DOHH2 (cell line): ENCODE data around the gene MAP1B.

Experiments
- H3F3A ChIP-seq: fragments of 200-600 bp; sonication (generic), shearing (Covaris generic); 2 replicates; pipeline ENCODE4 v1.6.0; 2016; ENCODE audit warnings: antibody characterized with exemption, mild to moderate bottlenecking; ENCODE audit not compliant: control insufficient read depth, insufficient read depth
- H3K27ac ChIP-seq: fragments of 200-600 bp; sonication (generic); 2 replicates; pipeline ENCODE4 v1.5.1; 2014; ENCODE audit warnings: low read depth, mild to moderate bottlenecking, low read length, moderate library complexity
- H3K27me3 ChIP-seq: fragments of 200-600 bp; sonication (generic); 2 replicates; pipeline ENCODE4 v1.6.1; 2014; ENCODE audit warnings: mild to moderate bottlenecking, low read length, mixed read lengths; ENCODE audit not compliant: control insufficient read depth
- H3K36me3 ChIP-seq: fragments of 200-600 bp; sonication (generic); 2 replicates; pipeline ENCODE4 v1.6.1; 2014; ENCODE audit warnings: mild to moderate bottlenecking, low read length, moderate library complexity, mixed read lengths; ENCODE audit not compliant: control insufficient read depth
- H3K4me1 ChIP-seq: fragments of 200-600 bp; sonication (generic); 2 replicates; pipeline ENCODE4 v1.6.1; 2014; ENCODE audit warnings: mild to moderate bottlenecking, low read length, mixed read lengths; ENCODE audit not compliant: control insufficient read depth
- H3K4me2 ChIP-seq: fragments of 200-600 bp; sonication (generic); 2 replicates; pipeline ENCODE4 v1.6.0; 2014; ENCODE audit warnings: mild to moderate bottlenecking, low read length, moderate library complexity
- H3K4me3 ChIP-seq: fragments of 200-600 bp; sonication (generic); 2 replicates; pipeline ENCODE4 v1.5.1; 2014; ENCODE audit warnings: mild to moderate bottlenecking, low read length, mixed read lengths
- H3K79me2 ChIP-seq: fragments of 200-600 bp; sonication (generic); 2 replicates; pipeline ENCODE4 v1.6.1; 2014; ENCODE audit warnings: mild to moderate bottlenecking, low read length, mixed read lengths; ENCODE audit not compliant: control insufficient read depth
- H3K9me2 ChIP-seq: fragments of 200-600 bp; sonication (generic); replicated peaks from 2 replicates; pipeline ENCODE4 v1.6.1; 2014; ENCODE audit warnings: mild to moderate bottlenecking, low read length, mixed read lengths; ENCODE audit not compliant: control insufficient read depth
- H3K9me3 ChIP-seq: fragments of 200-600 bp; sonication (generic); 2 replicates; pipeline ENCODE4 v1.6.1; 2014; ENCODE audit warnings: antibody characterized with exemption, low read length, mixed read lengths; ENCODE audit not compliant: control insufficient read depth, insufficient read depth
- H4K20me1 ChIP-seq: fragments of 200-600 bp; sonication (generic); 2 replicates; pipeline ENCODE4 v1.6.0; 2014; ENCODE audit warnings: low read depth, mild to moderate bottlenecking, antibody characterized with exemption, low read length, moderate library complexity; ENCODE audit not compliant: control insufficient read depth, insufficient read depth
- EZH2phosphoT487 ChIP-seq: fragments of 200-600 bp; sonication (generic); IDR thresholded peaks from 2 replicates; pipeline ENCODE4 v1.6.1; 2017; ENCODE audit warnings: borderline replicate concordance, mild to moderate bottlenecking, antibody characterized with exemption, low read length, moderate library complexity, mixed read lengths
- TF ChIP-seq, protein P1 (sequence below): fragments of 200-600 bp; sonication (generic); IDR thresholded peaks from one replicate; pipeline ENCODE4 v1.5.1; 2014; ENCODE audit warnings: antibody characterized with exemption, mild to moderate bottlenecking, low read depth, low read length; ENCODE audit not compliant: poor library complexity, severe bottlenecking

Gene MAP1B

DNA sequence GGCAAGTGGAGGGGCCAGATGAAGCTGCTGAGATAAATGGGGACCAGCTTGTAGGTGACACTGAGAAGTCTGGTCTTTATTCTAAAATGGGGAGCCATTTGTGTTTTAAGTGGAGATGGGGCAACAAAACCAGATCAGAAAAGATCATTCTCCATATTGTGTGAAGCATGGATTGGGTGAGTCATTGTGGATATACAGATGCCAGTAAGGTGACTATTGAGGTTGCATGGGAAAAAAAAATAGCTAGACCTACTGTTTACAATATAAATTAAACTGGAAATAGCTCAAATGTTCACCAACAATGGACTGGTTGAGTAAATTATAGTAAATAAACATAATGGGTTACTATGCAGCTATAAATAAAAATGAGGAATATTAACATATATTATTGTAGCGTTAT lies 5.4 kb upstream of the MAP1B start:
- H3K4me1 ChIP-seq: no peaks in the 10 kb centered on the region
- H3F3A ChIP-seq: no peaks in the 10 kb centered on the region
- peaks cover 3% of the 10 kb centered on the region; the same call in 1 of the 2 replicates for H3K27me3 ChIP-seq
- H3K9me2 ChIP-seq: no peaks in the 10 kb centered on the region
- H3K4me2 ChIP-seq: no peak overlapping the region
- no peaks in the 10 kb centered on the region for H3K79me2 ChIP-seq
- TF ChIP-seq, protein P1, sequence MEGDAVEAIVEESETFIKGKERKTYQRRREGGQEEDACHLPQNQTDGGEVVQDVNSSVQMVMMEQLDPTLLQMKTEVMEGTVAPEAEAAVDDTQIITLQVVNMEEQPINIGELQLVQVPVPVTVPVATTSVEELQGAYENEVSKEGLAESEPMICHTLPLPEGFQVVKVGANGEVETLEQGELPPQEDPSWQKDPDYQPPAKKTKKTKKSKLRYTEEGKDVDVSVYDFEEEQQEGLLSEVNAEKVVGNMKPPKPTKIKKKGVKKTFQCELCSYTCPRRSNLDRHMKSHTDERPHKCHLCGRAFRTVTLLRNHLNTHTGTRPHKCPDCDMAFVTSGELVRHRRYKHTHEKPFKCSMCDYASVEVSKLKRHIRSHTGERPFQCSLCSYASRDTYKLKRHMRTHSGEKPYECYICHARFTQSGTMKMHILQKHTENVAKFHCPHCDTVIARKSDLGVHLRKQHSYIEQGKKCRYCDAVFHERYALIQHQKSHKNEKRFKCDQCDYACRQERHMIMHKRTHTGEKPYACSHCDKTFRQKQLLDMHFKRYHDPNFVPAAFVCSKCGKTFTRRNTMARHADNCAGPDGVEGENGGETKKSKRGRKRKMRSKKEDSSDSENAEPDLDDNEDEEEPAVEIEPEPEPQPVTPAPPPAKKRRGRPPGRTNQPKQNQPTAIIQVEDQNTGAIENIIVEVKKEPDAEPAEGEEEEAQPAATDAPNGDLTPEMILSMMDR: no peak
- no peak for TF ChIP-seq EZH2phosphoT487
- no peak overlapping the region for H3K4me3 ChIP-seq
- H4K20me1 ChIP-seq: no peaks in the 10 kb centered on the region
- H3K9me3 ChIP-seq: no peaks in the 10 kb centered on the region
- H3K36me3 ChIP-seq: no peaks in the 10 kb centered on the region
- no peak overlapping the region for H3K27ac ChIP-seq

GRCh38 chr5:72106817-72107130 lies 501 bp upstream of the MAP1B start:
- H3K4me2 ChIP-seq: no peak overlapping the region
- H3K27me3 ChIP-seq: peaks cover 3% of the 10 kb centered on the region; the same call in 1 of the 2 replicates
- no peaks in the 10 kb centered on the region for H3K9me2 ChIP-seq
- H3K4me1 ChIP-seq: no peaks in the 10 kb centered on the region
- TF ChIP-seq, protein P1: no peak
- H3K36me3 ChIP-seq: no peaks in the 10 kb centered on the region
- H3K79me2 ChIP-seq: no peaks in the 10 kb centered on the region
- H3F3A ChIP-seq: no peaks in the 10 kb centered on the region
- no peaks in the 10 kb centered on the region for H3K9me3 ChIP-seq
- H3K4me3 ChIP-seq: no peak overlapping the region
- H3K27ac ChIP-seq: no peak overlapping the region
- no peaks in the 10 kb centered on the region for H4K20me1 ChIP-seq

GRCh38 chr5:72107901-72108201 lies 576 bp downstream of the MAP1B start:
- Histone ChIP-seq H3K4me2 (no peak overlapping the region), H3K79me2 (no peaks in the 10 kb centered on the region), H3F3A (no peaks in the 10 kb centered on the region), H3K27ac (no peak overlapping the region), H3K9me2 (no peaks in the 10 kb centered on the region), H3K4me3 (no peak overlapping the region), H3K4me1 (no peaks in the 10 kb centered on the region), H3K9me3 (no peaks in the 10 kb centered on the region), H3K27me3 (peaks cover 9% of the 10 kb centered on the region), H3K36me3 (no peaks in the 10 kb centered on the region), H4K20me1 (no peaks in the 10 kb centered on the region)
- TF ChIP-seq EZH2phosphoT487: no peak
- TF ChIP-seq, protein P1: no peak
